K562 (cell line): Measurements from ENCODE around the gene BAIAP2. TPM values are rescaled to one million over a fixed set of nuclear protein-coding genes. Genes with fewer than 3 reads are reported as not detected.

Experiments used
- E2F8 ChIP-seq: fragments of 450-650 bp; IDR thresholded peaks from 2 replicates; pipeline ENCODE4 v1.7.1; 2018; ENCODE audit warnings: mild to moderate bottlenecking, low read depth; ENCODE audit not compliant: partially characterized antibody
- ETS1 ChIP-seq: conservative IDR thresholded peaks from 2 replicates; pipeline ENCODE4 v1.6.1; 2011; ENCODE audit warnings: low read depth, mild to moderate bottlenecking, low read length; ENCODE audit not compliant: control insufficient read depth
- EWSR1 ChIP-seq: fragments of 450-650 bp; IDR thresholded peaks from 2 replicates; pipeline ENCODE4 v1.6.1; 2018; ENCODE audit warnings: borderline replicate concordance, mild to moderate bottlenecking, low read depth, moderate library complexity; ENCODE audit not compliant: partially characterized antibody
- KDM2B ChIP-seq: fragments of 250-450 bp; sonication (Bioruptor Pico); IDR thresholded peaks from 2 replicates; pipeline ENCODE4 v1.8.0; 2021; ENCODE audit warnings: mild to moderate bottlenecking, moderate library complexity
- POLR2G ChIP-seq: fragments of 200-400 bp; formaldehyde crosslinking; IDR thresholded peaks from 2 replicates; pipeline ENCODE4 v1.6.1; 2017; ENCODE audit warnings: low read depth, mild to moderate bottlenecking, antibody characterized with exemption, low read length, moderate library complexity
- RBBP5 ChIP-seq: fragments of 200-600 bp; sonication (generic); IDR thresholded peaks from 2 replicates; pipeline ENCODE4 v1.6.1; 2012; ENCODE audit warnings: borderline replicate concordance, mild to moderate bottlenecking, low read length, control low read depth, inconsistent platforms; ENCODE audit not compliant: insufficient read depth, poor library complexity, severe bottlenecking
- ZBTB11 ChIP-seq, 3 experiments: fragments of 200-800 bp in 1 of 3; fragments of 250-450 bp in 1 of 3; fragments of 450-650 bp in 1 of 3; sonication (Bioruptor Pico) in 1 of 3; sonication (Bioruptor generic) in 1 of 3; formaldehyde crosslinking in 1 of 3; IDR thresholded peaks; 2 replicates each; pipeline versions ENCODE4 v1.6.1 to v1.8.0; 2016 to 2022; ENCODE audit warnings: mild to moderate bottlenecking in 2 of 3, missing genetic modification characterization in 2 of 3, missing compliant biosample characterization in 1 of 3, moderate library complexity in 1 of 3
- ZBTB7A ChIP-seq: IDR thresholded peaks from 2 replicates; pipeline ENCODE4 v1.6.1; 2011; ENCODE audit warnings: low read depth, mild to moderate bottlenecking, low read length, moderate library complexity, borderline replicate concordance; ENCODE audit not compliant: control insufficient read depth
- ZNF79 ChIP-seq: fragments of 250-450 bp; sonication (Bioruptor Pico); IDR thresholded peaks from 2 replicates; pipeline ENCODE4 v1.4.0; 2020; ENCODE audit warnings: low read depth, mild to moderate bottlenecking, moderate library complexity
- polyA plus RNA-seq, 8 experiments: library from polyadenylated mRNA; depleted of rRNA in 4 of 8; stranded (reverse) in 5 of 8; unstranded in 3 of 8; fragments of >200 nt; fragmentation: Nextera tagmentation in 2 of 8; fragmentation: Illumina TruSeq in 1 of 8; extraction: Ambion mirVana in 2 of 8; extraction: Trizol in 1 of 8; gene quantifications; 2 replicates each; pipeline versions ENCODE4 v1.2.1 to v1.2.3, GENCODE V29; 2011 to 2014; ENCODE audit warnings: inconsistent platforms in 1 of 8, missing spikeins in 1 of 8
- total RNA-seq, 7 experiments: library from RNA; depleted of rRNA in 6 of 7; stranded (reverse); fragments of >200 nt in 6 of 7; fragmentation: Illumina TruSeq in 2 of 7; extraction: Trizol in 2 of 7; gene quantifications; 2 replicates each; pipeline versions ENCODE4 v1.2.1 to v1.2.3, GENCODE V29; 2011 to 2021; ENCODE audit warnings: low replicate concordance in 1 of 7

Gene BAIAP2
- total and polyA plus RNA-seq, 9 of the 15 experiments (the other 6 are each of a cell fraction or from before 2014, with no cell fraction given), result 2.3 to 51.6 (median 18.4) TPM

GRCh38 chr17:80992077-80992947 lies 42.6 kb upstream of the BAIAP2 start (continued):
- no peak for TF ChIP-seq EWSR1
- TF ChIP-seq ZBTB7A, result peak; percentile 70; the same call in 1 of the 2 replicates
- TF ChIP-seq E2F8, result no peak
- TF ChIP-seq KDM2B (CRISPR knock-in tag), result peak; percentile 44; the same call in 1 of the 2 replicates
- TF ChIP-seq ZNF79, result no peak
- peak; percentile 7; the same call in 1 of the 2 replicates for TF ChIP-seq POLR2G
- peak; percentile 71 for TF ChIP-seq RBBP5
- 0 out of 6 replicates have a peak, but pooled peaks of 1 of the 3 experiments have one; percentile 31 for TF ChIP-seq ZBTB11 (CRISPR knock-in tag; IDR thresholded peaks at IDR 0.05)
- TF ChIP-seq ETS1, result peak; percentile 39; the same call in 1 of the 2 replicates
